AG04449 (cell line): ENCODE data around the gene ARHGAP8.

Experiments
- CTCF ChIA-PET: fragments of 350-600 bp; formaldehyde crosslinking; extraction: SDS; loops from one replicate; lab custom pipeline; 2021; ENCODE audit warnings: antibody characterized with exemption; lab: Yijun Ruan, JAX
- POLR2A ChIA-PET: fragments of 400-600, 350-600 bp; formaldehyde crosslinking; extraction: SDS; loops from one replicate; lab custom pipeline; 2020; ENCODE audit warnings: antibody characterized with exemption, inconsistent platforms; lab: Yijun Ruan, JAX
- DNase-seq: peaks from one replicate; pipeline ENCODE4 v3.0.0-alpha.2; 2010; ENCODE audit warnings: low read depth, low spot score
- H3K4me3 ChIP-seq: 2 replicates; pipeline ENCODE4 v1.5.1; 2011; ENCODE audit warnings: low read depth, mild to moderate bottlenecking, control low read depth, low read length
- TF ChIP-seq, protein P1 (sequence below): IDR thresholded peaks from one replicate; pipeline ENCODE4 v1.5.1; 2011; ENCODE audit warnings: mild to moderate bottlenecking, moderate library complexity, low read length, control low read depth, inconsistent platforms; ENCODE audit not compliant: insufficient read depth; ENCODE audit errors: missing control alignments

ARHGAP8 gene

GRCh38 chr22:44734278-44734677, 18.1 kb upstream of the ARHGAP8 start:
- TF ChIP-seq, protein P1, sequence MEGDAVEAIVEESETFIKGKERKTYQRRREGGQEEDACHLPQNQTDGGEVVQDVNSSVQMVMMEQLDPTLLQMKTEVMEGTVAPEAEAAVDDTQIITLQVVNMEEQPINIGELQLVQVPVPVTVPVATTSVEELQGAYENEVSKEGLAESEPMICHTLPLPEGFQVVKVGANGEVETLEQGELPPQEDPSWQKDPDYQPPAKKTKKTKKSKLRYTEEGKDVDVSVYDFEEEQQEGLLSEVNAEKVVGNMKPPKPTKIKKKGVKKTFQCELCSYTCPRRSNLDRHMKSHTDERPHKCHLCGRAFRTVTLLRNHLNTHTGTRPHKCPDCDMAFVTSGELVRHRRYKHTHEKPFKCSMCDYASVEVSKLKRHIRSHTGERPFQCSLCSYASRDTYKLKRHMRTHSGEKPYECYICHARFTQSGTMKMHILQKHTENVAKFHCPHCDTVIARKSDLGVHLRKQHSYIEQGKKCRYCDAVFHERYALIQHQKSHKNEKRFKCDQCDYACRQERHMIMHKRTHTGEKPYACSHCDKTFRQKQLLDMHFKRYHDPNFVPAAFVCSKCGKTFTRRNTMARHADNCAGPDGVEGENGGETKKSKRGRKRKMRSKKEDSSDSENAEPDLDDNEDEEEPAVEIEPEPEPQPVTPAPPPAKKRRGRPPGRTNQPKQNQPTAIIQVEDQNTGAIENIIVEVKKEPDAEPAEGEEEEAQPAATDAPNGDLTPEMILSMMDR = no peak
- H3K4me3 ChIP-seq = no peak overlapping the region
- ChIA-PET CTCF (interaction anchor here (1.6 to 16.9 kb wide), 6 partner anchors 11 to 741 kb away, joined by 4 to 470 read pairs (median 25); partner anchors contain the start of gene PRR5), POLR2A (no interaction called here)
- DNase-seq = no peak

- H3K4me3 ChIP-seq = no peak overlapping the region
- no peak for DNase-seq
- ChIA-PET POLR2A (no interaction called here), CTCF (interaction anchor here (0.6 to 16.9 kb wide), 13 partner anchors 9 to 742 kb away, joined by 3 to 470 read pairs (median 5); partner anchors contain the start of genes ARHGAP8 and PRR5)
- TF ChIP-seq, protein P1 = no peak
Observed at GRCh38 chr22:44734801-44735517, 17.4 kb upstream of the ARHGAP8 start.

GRCh38 chr22:44735518-44736428, 16.6 kb upstream of the ARHGAP8 start:
- CTCF ChIA-PET = interaction anchor here (0.6 to 16.9 kb wide), 16 partner anchors 8 to 109 kb away, joined by 3 to 470 read pairs (median 4); partner anchors contain the start of genes ARHGAP8 and PRR5
- POLR2A ChIA-PET = no interaction called here
- H3K4me3 ChIP-seq = no peak overlapping the region
- DNase-seq = no peak
- TF ChIP-seq, protein P1 = peak; percentile 96

GRCh38 chr22:44736581-44737405, 15.6 kb upstream of the ARHGAP8 start:
- DNase-seq = no peak
- no peak overlapping the region for H3K4me3 ChIP-seq
- TF ChIP-seq, protein P1 = no peak
- CTCF ChIA-PET = interaction anchor here (0.8 to 16.9 kb wide), 10 partner anchors 10 to 110 kb away, joined by 3 to 470 read pairs (median 5); partner anchors contain the start of gene PRR5
- POLR2A ChIA-PET = no interaction called here

GRCh38 chr22:44737406-44738346, 14.7 kb upstream of the ARHGAP8 start:
- no peak overlapping the region for H3K4me3 ChIP-seq
- TF ChIP-seq, protein P1 = no peak
- ChIA-PET POLR2A (interaction anchor here (2.0 kb wide), 1 partner anchor 39 kb away, joined by 10 read pairs; no protein-coding TSS in a partner anchor), CTCF (interaction anchor here (1.0 to 16.9 kb wide), 8 partner anchors 8 to 910 kb away, joined by 3 to 470 read pairs (median 16); partner anchors contain the start of gene PRR5)
- DNase-seq = no peak
